BE2C (cell line): ENCODE results near the gene SEMA3C.

Experiments used
- DNase-seq: peaks from one replicate; pipeline ENCODE4 v3.0.0-alpha.2; 2020
- H3K27me3 ChIP-seq: fragments of 250-450 bp; sonication (Bioruptor Pico); 2 replicates; pipeline ENCODE4 v1.5.1; 2020; ENCODE audit warnings: mild to moderate bottlenecking
- H3K36me3 ChIP-seq: fragments of 250-450 bp; sonication (Bioruptor Pico); 2 replicates; pipeline ENCODE4 v1.5.1; 2020; ENCODE audit warnings: mild to moderate bottlenecking
- H3K4me1 ChIP-seq: fragments of 250-450 bp; sonication (Bioruptor Pico); 2 replicates; pipeline ENCODE4 v1.5.1; 2020
- H3K4me3 ChIP-seq: 2 replicates; pipeline ENCODE4 v1.5.1; 2011; ENCODE audit warnings: low read depth, low read length
- H3K9me3 ChIP-seq: fragments of 250-450 bp; sonication (Bioruptor Pico); 2 replicates; pipeline ENCODE4 v1.5.1; 2020
- CTCF ChIP-seq: IDR thresholded peaks from 2 replicates; pipeline ENCODE4 v1.5.1; 2012; ENCODE audit warnings: mild to moderate bottlenecking, low read depth, low read length

Gene SEMA3C

GRCh38 chr7:80736371-80737125, 182.3 kb downstream of the SEMA3C start:
- H3K4me3 ChIP-seq = no peak overlapping the region
- H3K36me3 ChIP-seq = no peaks in the 10 kb centered on the region
- TF ChIP-seq CTCF = no peak
- peaks cover 3% of the 10 kb centered on the region; the same call in 1 of the 2 replicates for H3K4me1 ChIP-seq
- DNase-seq = no peak
- H3K27me3 ChIP-seq = no peaks in the 10 kb centered on the region
- no peaks in the 10 kb centered on the region for H3K9me3 ChIP-seq

- no peak for DNase-seq
- Histone ChIP-seq H3K9me3 (no peaks in the 10 kb centered on the region), H3K4me3 (no peak overlapping the region), H3K36me3 (no peaks in the 10 kb centered on the region), H3K27me3 (no peaks in the 10 kb centered on the region), H3K4me1 (peaks cover 3% of the 10 kb centered on the region; the same call in 1 of the 2 replicates)
- no peak for TF ChIP-seq CTCF
These were observed 183.5 kb downstream of the SEMA3C start for GRCh38 chr7:80735330-80735729.

- Histone ChIP-seq H3K36me3 (no peaks in the 10 kb centered on the region), H3K9me3 (no peaks in the 10 kb centered on the region), H3K4me3 (no peak overlapping the region), H3K4me1 (peaks cover 3% of the 10 kb centered on the region; the same call in 1 of the 2 replicates), H3K27me3 (no peaks in the 10 kb centered on the region)
- no peak for DNase-seq
- no peak for TF ChIP-seq CTCF
These were observed 184.8 kb downstream of the SEMA3C start for GRCh38 chr7:80734011-80734410.

GRCh38 chr7:80733333-80733915, 185.4 kb downstream of the SEMA3C start:
- Histone ChIP-seq H3K9me3 (no peaks in the 10 kb centered on the region), H3K36me3 (no peaks in the 10 kb centered on the region), H3K4me3 (no peak overlapping the region), H3K27me3 (no peaks in the 10 kb centered on the region), H3K4me1 (peaks cover 3% of the 10 kb centered on the region; the same call in 1 of the 2 replicates)
- no peak for DNase-seq
- TF ChIP-seq CTCF = no peak

GRCh38 chr7:80732630-80733029, 186.2 kb downstream of the SEMA3C start:
- H3K9me3 ChIP-seq = no peaks in the 10 kb centered on the region
- peaks cover 3% of the 10 kb centered on the region; the same call in 1 of the 2 replicates for H3K4me1 ChIP-seq
- no peaks in the 10 kb centered on the region for H3K27me3 ChIP-seq
- H3K4me3 ChIP-seq = no peak overlapping the region
- H3K36me3 ChIP-seq = no peaks in the 10 kb centered on the region
- peak; percentile 37 for DNase-seq
- peak; percentile 51 for TF ChIP-seq CTCF

- no peaks in the 10 kb centered on the region for H3K36me3 ChIP-seq
These were observed 187.6 kb downstream of the SEMA3C start for GRCh38 chr7:80731281-80731680.

More at GRCh38 chr7:80731281-80731680, 187.6 kb downstream of the SEMA3C start:
- Histone ChIP-seq H3K4me3 (no peak overlapping the region), H3K27me3 (no peaks in the 10 kb centered on the region; the same call in 1 of the 2 replicates), H3K4me1 (peaks cover 3% of the 10 kb centered on the region; the same call in 1 of the 2 replicates), H3K9me3 (no peaks in the 10 kb centered on the region)
- no peak for DNase-seq
- no peak for TF ChIP-seq CTCF
